Osteoblast (primary cell): ENCODE measurements around the gene KCNJ2. TPM values are rescaled to one million over a fixed set of nuclear protein-coding genes. Genes with fewer than 3 reads are reported as not detected.

Experiments
- DNase-seq: peaks from one replicate; pipeline ENCODE4 v3.0.0; 2011; ENCODE audit warnings: low spot score, mixed read lengths; ENCODE audit not compliant: insufficient read length; ENCODE audit errors: missing footprints
- H2AFZ ChIP-seq: 2 replicates; pipeline ENCODE4 v1.6.0; 2011; ENCODE audit warnings: mild to moderate bottlenecking, low read length
- H3K27ac ChIP-seq: 2 replicates; pipeline ENCODE4 v1.5.1; 2011; ENCODE audit warnings: mild to moderate bottlenecking, low read depth, low read length, moderate library complexity
- H3K27me3 ChIP-seq: 2 replicates; pipeline ENCODE4 v1.6.0; 2012; ENCODE audit warnings: mild to moderate bottlenecking, control low read depth, inconsistent platforms, low read length, moderate library complexity; ENCODE audit not compliant: insufficient read depth
- H3K36me3 ChIP-seq: 2 replicates; pipeline ENCODE4 v1.5.1; 2011; ENCODE audit warnings: mild to moderate bottlenecking, low read length, control low read depth, moderate library complexity; ENCODE audit not compliant: insufficient read depth
- H3K4me1 ChIP-seq: 2 replicates; pipeline ENCODE4 v1.5.1; 2011; ENCODE audit warnings: mild to moderate bottlenecking, low read length, control low read depth, moderate library complexity; ENCODE audit not compliant: insufficient read depth
- H3K4me2 ChIP-seq: 2 replicates; pipeline ENCODE4 v1.6.0; 2011; ENCODE audit warnings: mild to moderate bottlenecking, low read length; ENCODE audit not compliant: insufficient read depth
- H3K4me3 ChIP-seq: fragments of 200-600 bp; sonication (generic); 3 replicates; pipeline ENCODE4 v1.5.1; 2012; ENCODE audit warnings: mild to moderate bottlenecking, low read length, inconsistent platforms; ENCODE audit not compliant: insufficient read depth
- H3K79me2 ChIP-seq: 2 replicates; pipeline ENCODE4 v1.6.0; 2012; ENCODE audit warnings: mild to moderate bottlenecking, low read length, control low read depth, inconsistent platforms; ENCODE audit not compliant: insufficient read depth
- H3K9me3 ChIP-seq: 2 replicates; pipeline ENCODE4 v1.5.1; 2011; ENCODE audit warnings: low read depth, low read length, control low read depth
- H4K20me1 ChIP-seq: 2 replicates; pipeline ENCODE4 v1.6.0; 2012; ENCODE audit warnings: mild to moderate bottlenecking, low read length, control low read depth; ENCODE audit not compliant: insufficient read depth
- CTCF ChIP-seq: IDR thresholded peaks from 2 replicates; pipeline ENCODE4 v1.5.1; 2011; ENCODE audit warnings: mild to moderate bottlenecking, low read depth, low read length, moderate library complexity; ENCODE audit errors: extremely low read depth
- total RNA-seq: library from RNA; depleted of rRNA; stranded (reverse); fragments of >200 nt; gene quantifications from 2 replicates; pipeline ENCODE4 v1.2.3, GENCODE V29; 2012

Gene KCNJ2
- total RNA-seq, 1 donor: 5.1 TPM

GRCh38 chr17:70173681-70174080 is 4.3 kb downstream of the KCNJ2 start:
- Histone ChIP-seq H4K20me1 (no peaks in the 10 kb centered on the region), H3K4me3 (no peak overlapping the region), H3K4me1 (no peaks in the 10 kb centered on the region), H2AFZ (no peak overlapping the region), H3K27me3 (peaks cover 17% of the 10 kb centered on the region), H3K79me2 (peaks cover 4% of the 10 kb centered on the region), H3K9me3 (no peaks in the 10 kb centered on the region), H3K4me2 (no peak overlapping the region), H3K27ac (no peak overlapping the region), H3K36me3 (no peaks in the 10 kb centered on the region)
- DNase-seq: no peak
- TF ChIP-seq CTCF: no peak

- Histone ChIP-seq H4K20me1 (no peaks in the 10 kb centered on the region), H3K9me3 (no peaks in the 10 kb centered on the region), H3K36me3 (no peaks in the 10 kb centered on the region), H3K79me2 (no peaks in the 10 kb centered on the region), H2AFZ (no peak overlapping the region), H3K27me3 (no peaks in the 10 kb centered on the region), H3K4me3 (no peak overlapping the region), H3K27ac (no peak overlapping the region), H3K4me1 (no peaks in the 10 kb centered on the region), H3K4me2 (no peak overlapping the region)
- TF ChIP-seq CTCF: no peak
- no peak for DNase-seq
Observed at GRCh38 chr17:70181376-70181775, 12.0 kb downstream of the KCNJ2 start.

DNA sequence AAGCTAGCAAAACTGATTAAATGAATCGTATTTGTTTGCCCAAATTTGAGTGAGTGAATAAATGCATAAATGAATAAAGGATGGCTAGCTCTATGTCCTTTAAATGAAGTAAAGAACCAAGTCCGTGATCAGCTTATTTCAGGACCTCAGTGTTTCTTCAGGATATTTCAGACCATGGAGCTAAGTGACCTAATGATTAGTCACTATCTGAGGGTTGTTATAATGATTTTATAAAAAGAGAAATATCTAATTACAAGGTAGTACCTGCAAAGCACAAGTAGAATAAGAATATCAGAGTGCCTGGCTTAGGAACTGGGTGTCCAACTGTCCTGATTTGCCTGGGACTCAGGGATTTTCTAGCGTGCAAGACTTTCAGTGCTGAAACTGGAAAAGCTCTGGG is 12.5 kb downstream of the KCNJ2 start:
- Histone ChIP-seq H3K36me3 (no peaks in the 10 kb centered on the region), H3K79me2 (no peaks in the 10 kb centered on the region), H3K4me2 (no peak overlapping the region), H3K4me3 (no peak overlapping the region), H2AFZ (no peak overlapping the region), H4K20me1 (no peaks in the 10 kb centered on the region), H3K9me3 (no peaks in the 10 kb centered on the region), H3K27ac (no peak overlapping the region), H3K27me3 (no peaks in the 10 kb centered on the region), H3K4me1 (no peaks in the 10 kb centered on the region)
- DNase-seq: peak; percentile 67
- TF ChIP-seq CTCF: no peak

GRCh38 chr17:70183508-70183907 is 14.2 kb downstream of the KCNJ2 start:
- no peak for TF ChIP-seq CTCF
- no peaks in the 10 kb centered on the region for H3K27me3 ChIP-seq

More at GRCh38 chr17:70183508-70183907, 14.2 kb downstream of the KCNJ2 start:
- Histone ChIP-seq H3K4me2 (no peak overlapping the region), H3K4me3 (no peak overlapping the region), H4K20me1 (no peaks in the 10 kb centered on the region), H2AFZ (no peak overlapping the region), H3K79me2 (no peaks in the 10 kb centered on the region), H3K36me3 (no peaks in the 10 kb centered on the region), H3K27ac (no peak overlapping the region), H3K4me1 (no peaks in the 10 kb centered on the region), H3K9me3 (no peaks in the 10 kb centered on the region)
- no peak for DNase-seq
